Stimulated activated CD4-positive, alpha-beta T cell treated with anti-CD3 and anti-CD28 coated beads, Interleukin-1b, Interleukin-23, amount 100 ng/mL, for 24 hours (primary cell): Measurements from ENCODE around the gene CNOT9.

Experiments
- DNase-seq, 4 experiments: peaks; one replicate each; pipeline ENCODE4 v3.0.0-alpha.2; 2020; ENCODE audit warnings: low read depth in 4 of 4, low spot score in 1 of 4

The CNOT9 gene

GRCh38 chr2:218577482-218578220 is 9.0 kb downstream of the CNOT9 start:
- no peak for DNase-seq

GRCh38 chr2:218578272-218578877 is 9.7 kb downstream of the CNOT9 start:
- no peak for DNase-seq

- DNase-seq = no peak
Measured at GRCh38 chr2:218582076-218582475, 13.4 kb downstream of the CNOT9 start.

- no peak for DNase-seq
Measured at GRCh38 chr2:218583983-218584850, 15.6 kb downstream of the CNOT9 start.

GRCh38 chr2:218585541-218585940 is 16.9 kb downstream of the CNOT9 start:
- DNase-seq = no peak

GRCh38 chr2:218605432-218605831 is 36.8 kb downstream of the CNOT9 start:
- DNase-seq = no peak

- DNase-seq = no peak
Measured at GRCh38 chr2:218607436-218608115, 38.9 kb downstream of the CNOT9 start, which contains the start of gene PLCD4. Gene PLCD4, plus strand, starts transcription at chr2:218607899. Its CDS starts 7,841 bp downstream, at chr2:218615740.

- DNase-seq = no peak
Measured at GRCh38 chr2:218615868-218616315, 47.3 kb downstream of the CNOT9 start.

GRCh38 chr2:218618102-218618860 is 49.6 kb downstream of the CNOT9 start:
- no peak for DNase-seq

- DNase-seq = no peak
Measured at GRCh38 chr2:218621007-218621406, 52.4 kb downstream of the CNOT9 start.

GRCh38 chr2:218622606-218623365 is 54.1 kb downstream of the CNOT9 start:
- no peak for DNase-seq

- DNase-seq = no peak
Measured at GRCh38 chr2:218623366-218623705, 54.7 kb downstream of the CNOT9 start.

- DNase-seq = no peak
Measured at GRCh38 chr2:218626369-218626768, 57.7 kb downstream of the CNOT9 start.

GRCh38 chr2:218627939-218628338 is 59.3 kb downstream of the CNOT9 start:
- DNase-seq = no peak

GRCh38 chr2:218631837-218632236 is 63.2 kb downstream of the CNOT9 start:
- DNase-seq = no peak

GRCh38 chr2:218635719-218636118 is 67.1 kb downstream of the CNOT9 start:
- no peak for DNase-seq

- no peak for DNase-seq
Measured at GRCh38 chr2:218638372-218638771, 69.7 kb downstream of the CNOT9 start.

- DNase-seq = no peak
Measured at GRCh38 chr2:218642121-218642656, 73.5 kb downstream of the CNOT9 start.

- no peak for DNase-seq
Measured at GRCh38 chr2:218642786-218643185, 74.1 kb downstream of the CNOT9 start.
